ENCODE data around the gene NKAIN4. TPM values are rescaled to one million over a fixed set of nuclear protein-coding genes. Genes with fewer than 3 reads are reported as not detected.

Gene NKAIN4
- total RNA-seq, 1 donor from 2014 or later, result 0.60 TPM

DNA sequence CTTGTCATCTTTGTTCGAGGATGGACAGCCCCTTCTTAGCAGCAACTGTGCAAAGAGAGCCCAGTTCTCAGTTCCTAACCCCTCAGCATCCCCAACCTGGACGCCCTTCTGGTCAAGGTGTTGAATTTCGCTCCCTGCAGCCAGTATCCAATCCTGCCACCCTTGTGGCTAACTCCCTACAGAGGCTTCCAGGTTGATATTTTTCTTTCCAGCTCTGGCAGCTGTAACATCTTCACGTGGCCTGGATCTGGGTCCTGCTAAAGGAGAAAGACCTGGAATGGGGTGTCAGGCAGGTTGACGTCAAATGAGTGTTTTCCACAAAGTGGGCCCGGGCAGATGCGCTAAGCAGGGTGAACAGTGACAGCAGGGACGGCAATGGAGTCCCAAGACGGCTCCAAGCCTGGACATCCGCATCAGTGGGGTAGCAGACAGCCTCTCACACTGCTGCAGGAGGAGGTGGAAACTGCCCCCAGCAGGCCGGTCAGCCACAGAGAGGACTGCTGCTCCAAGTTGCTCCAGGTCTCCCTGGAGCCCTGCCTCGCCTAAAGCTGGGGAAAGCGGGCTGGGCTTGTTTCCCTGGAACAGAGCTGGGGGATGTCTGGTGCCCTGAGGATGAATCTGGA lies 37.3 kb downstream of the NKAIN4 start:
- Mint-ChIP-seq H3K4me1 (ENCODE audit: low read depth) (peaks cover 28% of the 10 kb centered on the region), H3K36me3 (ENCODE audit: insufficient read depth) (peaks cover 15% of the 10 kb centered on the region), H3K4me3 (ENCODE audit: low read depth) (peak overlapping the region; percentile 77), H3K27me3 (peaks cover 9% of the 10 kb centered on the region), H3K9me3 (ENCODE audit: low read depth) (no peaks in the 10 kb centered on the region), H3K27ac (peak overlapping the region; percentile 96)
- no peak for DNase-seq (ENCODE audit: low spot score, unreplicated experiment)
- TF ChIP-seq, protein P1, sequence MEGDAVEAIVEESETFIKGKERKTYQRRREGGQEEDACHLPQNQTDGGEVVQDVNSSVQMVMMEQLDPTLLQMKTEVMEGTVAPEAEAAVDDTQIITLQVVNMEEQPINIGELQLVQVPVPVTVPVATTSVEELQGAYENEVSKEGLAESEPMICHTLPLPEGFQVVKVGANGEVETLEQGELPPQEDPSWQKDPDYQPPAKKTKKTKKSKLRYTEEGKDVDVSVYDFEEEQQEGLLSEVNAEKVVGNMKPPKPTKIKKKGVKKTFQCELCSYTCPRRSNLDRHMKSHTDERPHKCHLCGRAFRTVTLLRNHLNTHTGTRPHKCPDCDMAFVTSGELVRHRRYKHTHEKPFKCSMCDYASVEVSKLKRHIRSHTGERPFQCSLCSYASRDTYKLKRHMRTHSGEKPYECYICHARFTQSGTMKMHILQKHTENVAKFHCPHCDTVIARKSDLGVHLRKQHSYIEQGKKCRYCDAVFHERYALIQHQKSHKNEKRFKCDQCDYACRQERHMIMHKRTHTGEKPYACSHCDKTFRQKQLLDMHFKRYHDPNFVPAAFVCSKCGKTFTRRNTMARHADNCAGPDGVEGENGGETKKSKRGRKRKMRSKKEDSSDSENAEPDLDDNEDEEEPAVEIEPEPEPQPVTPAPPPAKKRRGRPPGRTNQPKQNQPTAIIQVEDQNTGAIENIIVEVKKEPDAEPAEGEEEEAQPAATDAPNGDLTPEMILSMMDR (IDR thresholded peaks at IDR 0.05; ENCODE audit: unreplicated experiment), result no peak

DNA sequence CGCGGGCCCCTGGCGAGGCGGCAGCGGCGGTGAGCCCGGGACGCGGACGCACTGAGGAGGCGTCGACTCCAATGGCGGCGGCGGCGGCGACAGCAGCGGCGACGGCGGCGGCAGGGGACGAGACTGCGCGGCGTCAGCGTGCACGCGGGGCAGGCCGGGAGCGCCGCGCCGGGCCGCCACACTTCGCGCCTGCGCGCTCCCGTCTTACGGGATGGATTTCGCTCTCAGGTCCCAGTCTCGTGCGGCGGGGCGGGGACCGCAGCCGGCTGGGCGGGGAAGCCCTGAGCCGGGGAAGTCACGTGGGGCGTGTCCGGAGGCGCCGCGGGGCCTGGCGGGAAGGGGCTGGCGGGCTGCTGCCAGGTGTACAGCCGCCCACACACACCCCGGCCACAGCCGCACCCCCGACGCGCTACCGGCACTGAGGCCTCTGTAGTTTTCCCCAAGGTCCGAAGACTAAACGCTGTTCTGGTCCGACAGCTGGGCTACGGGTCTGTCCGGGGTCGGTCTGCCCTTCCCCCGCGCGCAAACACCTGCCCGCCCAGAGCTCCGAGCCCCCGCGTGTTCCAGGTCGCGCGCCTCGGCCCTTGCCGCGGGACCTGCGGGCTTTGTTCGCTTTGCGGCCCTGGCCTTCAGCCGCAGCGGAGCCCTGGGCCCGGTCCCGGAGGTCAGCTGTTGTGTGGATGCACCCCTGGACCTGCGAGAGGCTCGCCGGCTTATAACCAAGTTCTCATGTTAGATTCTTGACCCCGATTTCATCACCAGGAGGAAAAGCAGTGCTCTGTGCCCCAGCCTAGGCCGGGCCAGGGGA lies 38.0 kb downstream of the NKAIN4 start, which contains the start of gene YTHDF1:
Gene YTHDF1, minus strand, starts transcription at position 91 of the 808 bp plus-strand sequence. CDS start 239 bp downstream, outside the sequence.
- Mint-ChIP-seq H3K36me3 (ENCODE audit: insufficient read depth) (peaks cover 16% of the 10 kb centered on the region), H3K4me1 (ENCODE audit: low read depth) (peaks cover 28% of the 10 kb centered on the region), H3K9me3 (ENCODE audit: low read depth) (no peaks in the 10 kb centered on the region), H3K4me3 (ENCODE audit: low read depth) (peak within 1 kb of the TSS; percentile 99), H3K27me3 (peaks cover 9% of the 10 kb centered on the region), H3K27ac (peak within 1 kb of the TSS; percentile 98)
- peak; percentile 95 for DNase-seq (ENCODE audit: low spot score, unreplicated experiment)
- TF ChIP-seq, protein P1 (IDR thresholded peaks at IDR 0.05; ENCODE audit: unreplicated experiment), result no peak

DNA sequence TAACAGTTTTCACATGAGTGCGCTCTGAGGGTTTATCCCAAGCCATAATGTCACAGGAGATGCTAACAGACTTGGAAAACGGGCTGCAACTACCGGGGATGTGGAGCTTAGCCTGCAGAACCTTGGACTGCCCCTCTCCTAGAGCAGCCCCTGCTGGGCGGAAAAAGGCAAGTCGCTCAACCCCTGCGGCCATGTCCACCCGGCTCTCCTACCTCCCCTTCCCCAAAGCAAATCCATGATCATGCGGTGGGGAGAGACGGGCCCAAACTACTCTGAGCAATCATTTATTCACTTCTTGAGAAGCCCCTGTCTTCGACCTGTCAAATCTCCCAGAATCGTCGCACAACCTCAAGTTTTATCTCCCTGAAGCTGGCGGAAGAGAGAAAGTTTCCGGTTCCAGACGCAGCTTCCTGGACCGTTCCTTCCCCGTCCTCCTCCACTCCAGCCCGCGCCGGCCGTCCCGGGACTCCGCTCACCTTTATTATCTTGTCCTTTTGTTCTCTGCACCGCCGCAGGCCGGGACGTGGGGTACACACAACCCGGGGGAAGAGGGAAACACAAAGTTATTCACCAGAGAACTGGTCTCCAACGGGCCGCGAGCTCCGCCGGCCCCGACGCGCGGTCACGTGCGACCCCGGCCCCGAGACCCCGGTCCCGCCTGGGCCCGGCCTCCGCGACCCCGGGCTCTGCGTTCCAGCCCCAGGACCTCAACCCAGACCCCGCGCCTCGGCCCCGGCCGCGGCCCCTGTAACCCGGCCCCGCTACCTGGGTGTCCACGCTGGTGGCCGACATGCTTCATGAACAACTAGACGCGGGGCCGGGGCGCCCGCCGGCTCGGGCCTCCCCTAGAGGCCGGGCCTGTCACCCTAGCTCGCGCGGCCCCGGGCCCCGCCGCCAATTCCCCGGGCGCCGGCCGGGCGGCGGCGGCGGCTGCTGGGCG lies 38.9 kb downstream of the NKAIN4 start:
- peaks cover 4% of the 10 kb centered on the region for H3K27me3 Mint-ChIP-seq
- H3K36me3 Mint-ChIP-seq (ENCODE audit: insufficient read depth), result peaks cover 19% of the 10 kb centered on the region

DNA sequence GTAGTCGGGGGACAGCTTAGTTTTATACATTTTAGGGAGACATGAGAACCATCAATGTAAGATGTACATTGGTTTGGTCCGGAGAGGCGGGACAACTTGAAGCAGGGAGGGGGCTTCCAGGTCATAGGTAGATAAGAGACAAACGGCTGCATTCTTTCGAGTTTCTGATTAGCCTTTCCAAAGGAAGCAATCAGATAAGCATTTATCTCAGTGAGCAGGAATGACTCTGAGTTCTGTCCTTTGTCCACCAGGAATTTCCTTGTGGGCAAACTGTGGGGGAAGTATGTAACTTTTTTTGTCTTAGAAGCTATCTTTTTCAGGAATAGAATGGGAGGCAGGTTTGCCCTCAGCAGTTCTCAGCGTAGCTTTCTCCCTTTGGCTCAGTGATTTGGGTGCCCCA lies 39.7 kb downstream of the NKAIN4 start:
- Mint-ChIP-seq H3K4me1 (ENCODE audit: low read depth) (peaks cover 28% of the 10 kb centered on the region), H3K27ac (peak overlapping the region; percentile 98), H3K4me3 (ENCODE audit: low read depth) (peak overlapping the region; percentile 99), H3K27me3 (no peaks in the 10 kb centered on the region), H3K36me3 (ENCODE audit: insufficient read depth) (peaks cover 19% of the 10 kb centered on the region), H3K9me3 (ENCODE audit: low read depth) (no peaks in the 10 kb centered on the region)
- DNase-seq (ENCODE audit: low spot score, unreplicated experiment), result no peak
- TF ChIP-seq, protein P1 (IDR thresholded peaks at IDR 0.05; ENCODE audit: unreplicated experiment), result no peak

More for the DNA sequence above, 38.9 kb downstream of the NKAIN4 start:
- H3K4me3 Mint-ChIP-seq (ENCODE audit: low read depth), result peak overlapping the region; percentile 99
- TF ChIP-seq, protein P1 (IDR thresholded peaks at IDR 0.05; ENCODE audit: unreplicated experiment), result peak; percentile 57
- H3K27ac Mint-ChIP-seq, result peak overlapping the region; percentile 98
- DNase-seq (ENCODE audit: low spot score, unreplicated experiment), result peak; percentile 27
- H3K4me1 Mint-ChIP-seq (ENCODE audit: low read depth), result peaks cover 28% of the 10 kb centered on the region
- H3K9me3 Mint-ChIP-seq (ENCODE audit: low read depth), result no peaks in the 10 kb centered on the region

All from progenitor cell of endocrine pancreas (in vitro differentiated cells).